ENCODE data around the gene FBXL15.

The FBXL15 gene

GRCh38 chr10:102408728-102409603 is 11.7 kb upstream of the FBXL15 start:
- in situ Hi-C loops (cut with MboI; ENCODE audit: low sequenced_read_pairs), result no loop called here

GRCh38 chr10:102409604-102410428 is 10.8 kb upstream of the FBXL15 start:
- in situ Hi-C loops (cut with MboI; ENCODE audit: low sequenced_read_pairs), result no loop called here

GRCh38 chr10:102410429-102411073 is 10.1 kb upstream of the FBXL15 start:
- in situ Hi-C loops (cut with MboI; ENCODE audit: low sequenced_read_pairs), result no loop called here

- in situ Hi-C loops (cut with MboI; ENCODE audit: low sequenced_read_pairs), result no loop called here
Measured at GRCh38 chr10:102411341-102412255, 9.0 kb upstream of the FBXL15 start.

GRCh38 chr10:102412293-102412692 is 8.3 kb upstream of the FBXL15 start:
- in situ Hi-C loops (cut with MboI; ENCODE audit: low sequenced_read_pairs), result no loop called here

- in situ Hi-C loops (cut with MboI; ENCODE audit: low sequenced_read_pairs), result no loop called here
Measured at GRCh38 chr10:102413053-102413705, 7.5 kb upstream of the FBXL15 start.

- in situ Hi-C loops (cut with MboI; ENCODE audit: low sequenced_read_pairs), result no loop called here
Measured at GRCh38 chr10:102413806-102414561, 6.7 kb upstream of the FBXL15 start.

- in situ Hi-C loops (cut with MboI; ENCODE audit: low sequenced_read_pairs), result no loop called here
Measured at GRCh38 chr10:102414749-102415148, 5.9 kb upstream of the FBXL15 start.

- in situ Hi-C loops (cut with MboI; ENCODE audit: low sequenced_read_pairs), result no loop called here
Measured at GRCh38 chr10:102416283-102416682, 4.4 kb upstream of the FBXL15 start.

GRCh38 chr10:102416695-102417094 is 3.9 kb upstream of the FBXL15 start:
- in situ Hi-C loops (cut with MboI; ENCODE audit: low sequenced_read_pairs), result no loop called here

- in situ Hi-C loops (cut with MboI; ENCODE audit: low sequenced_read_pairs), result no loop called here
Measured at GRCh38 chr10:102418622-102419268, 1.9 kb upstream of the FBXL15 start, which contains the start of gene PSD. PSD (minus strand) TSS chr10:102418785; CDS start chr10:102417038, 1,747 bp downstream.

- in situ Hi-C loops (cut with MboI; ENCODE audit: low sequenced_read_pairs), result no loop called here
Measured at GRCh38 chr10:102419269-102420180, 1.1 kb upstream of the FBXL15 start.

- in situ Hi-C loops (cut with MboI; ENCODE audit: low sequenced_read_pairs), result no loop called here
Measured at GRCh38 chr10:102420181-102420713, 389 bp upstream of the FBXL15 start.

- in situ Hi-C loops (cut with MboI; ENCODE audit: low sequenced_read_pairs), result no loop called here
Measured at GRCh38 chr10:102421507-102421756, 796 bp downstream of the FBXL15 start.

GRCh38 chr10:102421757-102422512 is 1.3 kb downstream of the FBXL15 start:
- in situ Hi-C loops (cut with MboI; ENCODE audit: low sequenced_read_pairs), result no loop called here

- in situ Hi-C loops (cut with MboI; ENCODE audit: low sequenced_read_pairs), result no loop called here
Measured at GRCh38 chr10:102422545-102423129, 2.0 kb downstream of the FBXL15 start.

Data from HL-60/S4 (cell line).